GM10266 (cell line): ENCODE data around the gene HMOX2.

ENCODE experiments used
- DNase-seq: peaks from one replicate; pipeline ENCODE4 v3.0.0; 2012; ENCODE audit errors: extremely low spot score
- TF ChIP-seq, protein P1 (sequence below): IDR thresholded peaks from 2 replicates; pipeline ENCODE4 v1.5.1; 2012; ENCODE audit warnings: mild to moderate bottlenecking, low read depth; ENCODE audit not compliant: control insufficient read depth, insufficient read depth; ENCODE audit errors: missing control alignments

The HMOX2 gene

DNA sequence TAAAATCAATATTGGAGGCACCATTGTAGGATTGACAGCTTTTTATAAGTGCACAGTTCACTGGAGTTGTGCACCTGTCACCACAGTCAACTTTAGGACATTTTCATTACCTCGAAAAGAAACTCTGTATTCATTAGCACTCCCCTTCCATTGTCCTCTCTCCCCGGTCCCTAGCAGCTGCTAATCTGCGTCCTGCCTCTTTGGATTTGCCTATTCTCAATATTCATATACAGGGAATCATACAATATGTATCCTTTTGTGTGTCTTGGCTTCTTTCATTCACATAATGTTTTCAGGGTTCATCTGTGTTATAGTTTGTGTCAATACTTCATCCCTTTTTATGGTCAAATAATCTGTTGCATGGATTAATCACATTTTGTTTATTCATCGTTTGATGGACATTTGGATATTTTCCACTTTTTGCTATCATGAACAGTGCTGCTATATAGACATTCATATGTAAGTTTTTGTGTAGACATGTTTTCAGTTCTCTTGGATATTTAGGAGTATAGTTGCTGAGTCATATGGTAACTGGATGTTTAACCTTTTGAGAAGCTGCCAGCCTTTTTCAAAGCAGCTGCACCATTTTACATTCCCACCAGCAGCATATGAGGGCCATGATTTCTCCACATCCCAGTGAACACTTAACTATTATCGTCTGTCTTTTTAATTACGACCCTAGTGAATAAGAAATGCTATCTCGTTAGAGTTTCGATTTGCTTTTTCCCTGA lies 40.7 kb upstream of the HMOX2 start:
- DNase-seq, result no peak
- TF ChIP-seq, protein P1, sequence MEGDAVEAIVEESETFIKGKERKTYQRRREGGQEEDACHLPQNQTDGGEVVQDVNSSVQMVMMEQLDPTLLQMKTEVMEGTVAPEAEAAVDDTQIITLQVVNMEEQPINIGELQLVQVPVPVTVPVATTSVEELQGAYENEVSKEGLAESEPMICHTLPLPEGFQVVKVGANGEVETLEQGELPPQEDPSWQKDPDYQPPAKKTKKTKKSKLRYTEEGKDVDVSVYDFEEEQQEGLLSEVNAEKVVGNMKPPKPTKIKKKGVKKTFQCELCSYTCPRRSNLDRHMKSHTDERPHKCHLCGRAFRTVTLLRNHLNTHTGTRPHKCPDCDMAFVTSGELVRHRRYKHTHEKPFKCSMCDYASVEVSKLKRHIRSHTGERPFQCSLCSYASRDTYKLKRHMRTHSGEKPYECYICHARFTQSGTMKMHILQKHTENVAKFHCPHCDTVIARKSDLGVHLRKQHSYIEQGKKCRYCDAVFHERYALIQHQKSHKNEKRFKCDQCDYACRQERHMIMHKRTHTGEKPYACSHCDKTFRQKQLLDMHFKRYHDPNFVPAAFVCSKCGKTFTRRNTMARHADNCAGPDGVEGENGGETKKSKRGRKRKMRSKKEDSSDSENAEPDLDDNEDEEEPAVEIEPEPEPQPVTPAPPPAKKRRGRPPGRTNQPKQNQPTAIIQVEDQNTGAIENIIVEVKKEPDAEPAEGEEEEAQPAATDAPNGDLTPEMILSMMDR, result no peak

DNA sequence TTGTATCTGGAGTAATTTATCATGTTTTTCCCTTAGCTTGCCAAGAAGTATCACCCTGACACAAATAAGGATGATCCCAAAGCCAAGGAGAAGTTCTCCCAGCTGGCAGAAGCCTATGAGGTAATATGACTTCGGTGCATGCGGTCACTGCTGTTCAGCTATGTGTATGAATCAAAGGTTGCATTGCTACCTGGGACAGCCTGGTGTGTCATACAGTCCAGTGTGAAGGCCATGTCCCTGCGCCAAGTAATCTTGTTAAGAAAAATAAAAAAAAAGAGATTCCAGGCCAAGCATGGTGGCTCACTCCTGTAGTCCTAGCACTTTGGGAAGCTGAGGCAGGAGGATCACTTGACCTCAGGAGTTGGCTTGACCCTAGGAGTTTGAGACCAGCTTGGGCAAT lies 38.8 kb upstream of the HMOX2 start:
- TF ChIP-seq, protein P1, result no peak
- DNase-seq, result no peak

- DNase-seq, result no peak
- TF ChIP-seq, protein P1, result no peak
Measured at GRCh38 chr16:4442371-4442770, 33.8 kb upstream of the HMOX2 start.

DNA sequence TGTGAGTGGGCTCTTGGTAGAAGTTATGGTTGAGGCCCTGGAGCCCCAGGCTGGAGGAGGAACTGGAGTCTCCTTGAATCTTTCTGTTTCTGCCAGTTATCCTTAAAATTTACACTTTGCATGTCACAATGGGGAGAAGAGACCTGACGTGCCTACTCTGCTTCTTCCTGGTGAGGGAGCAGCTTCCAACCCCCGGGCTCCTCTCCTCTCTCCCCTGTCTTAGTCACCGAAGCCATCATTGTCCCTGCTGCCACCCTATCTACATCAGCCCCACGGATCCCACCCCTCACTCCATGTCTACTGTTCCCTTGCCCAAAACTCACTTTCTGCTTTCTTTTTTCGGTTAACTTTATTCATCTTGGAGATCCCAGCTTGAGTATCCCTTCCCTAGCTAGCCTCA lies 32.9 kb upstream of the HMOX2 start:
- DNase-seq, result no peak
- TF ChIP-seq, protein P1, result no peak

- TF ChIP-seq, protein P1, result no peak
- DNase-seq, result no peak
Measured at GRCh38 chr16:4443986-4444385, 32.2 kb upstream of the HMOX2 start.

GRCh38 chr16:4450430-4450829 lies 25.8 kb upstream of the HMOX2 start:
- TF ChIP-seq, protein P1, result no peak
- no peak for DNase-seq

DNA sequence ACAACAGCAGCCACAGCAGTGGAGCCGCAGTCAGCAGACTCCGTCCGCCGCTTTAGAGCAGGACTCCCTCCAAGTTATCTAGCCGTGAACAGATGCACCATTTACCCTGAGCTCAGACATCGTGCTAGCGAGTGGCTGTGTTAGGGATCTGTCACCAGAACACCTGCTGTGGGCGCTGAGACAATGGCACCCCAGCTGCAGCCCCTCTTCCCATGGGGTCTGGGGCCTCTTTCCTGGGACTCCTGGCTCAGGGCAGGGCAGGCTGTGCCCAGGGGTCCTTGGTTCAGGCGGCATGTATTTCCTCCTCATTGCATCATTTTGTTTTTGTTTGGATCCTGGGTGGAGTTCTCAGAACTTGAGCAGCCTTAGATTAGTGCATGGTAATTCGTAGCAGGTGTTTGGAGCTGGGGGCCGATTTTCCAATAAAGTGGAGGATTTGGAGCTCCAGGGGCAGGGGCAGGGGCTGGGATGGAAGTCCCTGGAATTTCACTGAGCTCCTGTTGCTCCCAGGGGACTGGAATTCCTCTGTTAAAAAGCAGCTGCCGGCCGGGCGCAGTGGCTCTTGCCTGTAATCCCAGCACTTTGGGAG lies 25.2 kb upstream of the HMOX2 start:
- no peak for DNase-seq
- TF ChIP-seq, protein P1, result no peak
